HFFc6 (cell line): ENCODE results near the gene VANGL1. TPM values are rescaled to one million over a fixed set of nuclear protein-coding genes. Genes with fewer than 3 reads are reported as not detected.

ENCODE experiments used
- DNase-seq: peaks from one replicate; pipeline ENCODE4 v3.0.0-alpha.2; 2018
- H3K27ac Mint-ChIP-seq: 2 replicates; pipeline ENCODE4 v1.8.0; 2020; ENCODE audit warnings: mild to moderate bottlenecking, mixed read lengths
- H3K27me3 Mint-ChIP-seq: 2 replicates; pipeline ENCODE4 v1.8.0; 2021; ENCODE audit warnings: mild to moderate bottlenecking, moderate library complexity, mixed read lengths; ENCODE audit not compliant: insufficient read depth
- H3K36me3 Mint-ChIP-seq: 2 replicates; pipeline ENCODE4 v1.8.0; 2021; ENCODE audit warnings: low read depth, mixed read lengths
- H3K4me1 Mint-ChIP-seq: 2 replicates; pipeline ENCODE4 v1.8.0; 2020; ENCODE audit warnings: low read depth, mixed read lengths
- H3K4me3 Mint-ChIP-seq: 2 replicates; pipeline ENCODE4 v1.8.0; 2020; ENCODE audit warnings: mild to moderate bottlenecking, moderate library complexity, mixed read lengths
- H3K9me3 Mint-ChIP-seq: 2 replicates; pipeline ENCODE4 v1.8.0; 2020; ENCODE audit warnings: mild to moderate bottlenecking, mixed read lengths
- total RNA-seq, 6 experiments: library from RNA; stranded (reverse); fragmentation: NEBNext Ultra II Directional; extraction: Animal tissue kit (Norgen Biotek cat#: 25700); gene quantifications; 2 replicates in 1 of 6; 3 replicates in 5 of 6; pipeline ENCODE4 v1.2.3, GENCODE V29; 2021
- TF ChIP-seq, protein P1 (sequence below): fragments of 200-600 bp; sonication (generic); IDR thresholded peaks from 2 replicates; pipeline ENCODE4 v1.5.0; 2021; ENCODE audit warnings: antibody characterized with exemption, mild to moderate bottlenecking

The VANGL1 gene
- total RNA-seq, 6 experiments from 2014 or later, result 14.7 to 20.6 (median 18.5) TPM

- Mint-ChIP-seq H3K36me3 (peaks cover 7% of the 10 kb centered on the region; the same call in 1 of the 2 replicates), H3K4me1 (peaks cover 41% of the 10 kb centered on the region), H3K4me3 (peak overlapping the region; percentile 65; the same call in 1 of the 2 replicates), H3K9me3 (peaks cover 3% of the 10 kb centered on the region; the same call in 1 of the 2 replicates), H3K27ac (peak overlapping the region; percentile 89), H3K27me3 (no peaks in the 10 kb centered on the region; the same call in 1 of the 2 replicates)
- TF ChIP-seq, protein P1, sequence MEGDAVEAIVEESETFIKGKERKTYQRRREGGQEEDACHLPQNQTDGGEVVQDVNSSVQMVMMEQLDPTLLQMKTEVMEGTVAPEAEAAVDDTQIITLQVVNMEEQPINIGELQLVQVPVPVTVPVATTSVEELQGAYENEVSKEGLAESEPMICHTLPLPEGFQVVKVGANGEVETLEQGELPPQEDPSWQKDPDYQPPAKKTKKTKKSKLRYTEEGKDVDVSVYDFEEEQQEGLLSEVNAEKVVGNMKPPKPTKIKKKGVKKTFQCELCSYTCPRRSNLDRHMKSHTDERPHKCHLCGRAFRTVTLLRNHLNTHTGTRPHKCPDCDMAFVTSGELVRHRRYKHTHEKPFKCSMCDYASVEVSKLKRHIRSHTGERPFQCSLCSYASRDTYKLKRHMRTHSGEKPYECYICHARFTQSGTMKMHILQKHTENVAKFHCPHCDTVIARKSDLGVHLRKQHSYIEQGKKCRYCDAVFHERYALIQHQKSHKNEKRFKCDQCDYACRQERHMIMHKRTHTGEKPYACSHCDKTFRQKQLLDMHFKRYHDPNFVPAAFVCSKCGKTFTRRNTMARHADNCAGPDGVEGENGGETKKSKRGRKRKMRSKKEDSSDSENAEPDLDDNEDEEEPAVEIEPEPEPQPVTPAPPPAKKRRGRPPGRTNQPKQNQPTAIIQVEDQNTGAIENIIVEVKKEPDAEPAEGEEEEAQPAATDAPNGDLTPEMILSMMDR, result peak; percentile 62
- DNase-seq, result peak; percentile 41
These were observed 45.5 kb upstream of the VANGL1 start for GRCh38 chr1:115596080-115596780.

- H3K4me3 Mint-ChIP-seq, result no peak overlapping the region
- peaks cover 3% of the 10 kb centered on the region; the same call in 1 of the 2 replicates for H3K27me3 Mint-ChIP-seq
- DNase-seq, result no peak
- H3K9me3 Mint-ChIP-seq, result no peaks in the 10 kb centered on the region
- no peaks in the 10 kb centered on the region for H3K36me3 Mint-ChIP-seq
- H3K4me1 Mint-ChIP-seq, result peaks cover 8% of the 10 kb centered on the region
- no peak overlapping the region for H3K27ac Mint-ChIP-seq
- TF ChIP-seq, protein P1, result no peak
These were observed 37.3 kb upstream of the VANGL1 start for GRCh38 chr1:115604508-115604907.

GRCh38 chr1:115606305-115606704 is 35.5 kb upstream of the VANGL1 start:
- no peak for DNase-seq
- Mint-ChIP-seq H3K36me3 (no peaks in the 10 kb centered on the region), H3K27ac (no peak overlapping the region), H3K4me3 (no peak overlapping the region), H3K9me3 (no peaks in the 10 kb centered on the region), H3K27me3 (peaks cover 3% of the 10 kb centered on the region; the same call in 1 of the 2 replicates), H3K4me1 (peaks cover 13% of the 10 kb centered on the region)
- TF ChIP-seq, protein P1, result no peak

GRCh38 chr1:115609021-115609420 is 32.7 kb upstream of the VANGL1 start:
- Mint-ChIP-seq H3K36me3 (no peaks in the 10 kb centered on the region), H3K27me3 (peaks cover 11% of the 10 kb centered on the region), H3K4me1 (peaks cover 13% of the 10 kb centered on the region), H3K27ac (no peak overlapping the region), H3K4me3 (no peak overlapping the region), H3K9me3 (no peaks in the 10 kb centered on the region)
- TF ChIP-seq, protein P1, result no peak
- DNase-seq, result no peak

DNA sequence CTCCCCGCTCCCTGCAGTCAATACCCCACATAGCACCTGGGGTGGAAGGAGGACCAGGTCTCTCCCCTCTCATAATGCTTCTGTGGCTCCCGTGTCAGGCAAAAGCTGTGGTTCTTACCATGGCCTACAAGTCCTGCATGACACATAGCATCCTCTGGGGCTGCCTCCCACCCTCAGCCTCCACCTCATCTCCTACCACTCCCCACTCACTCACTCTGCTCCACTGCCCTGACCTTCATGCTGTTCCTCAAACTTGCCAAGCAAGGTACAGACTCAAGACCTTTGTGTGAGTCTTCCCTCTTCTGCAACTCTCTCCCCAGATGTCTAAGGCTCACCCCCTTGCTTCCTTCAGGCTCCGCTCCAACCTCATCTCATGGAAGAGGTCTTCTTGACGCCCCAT is 28.0 kb upstream of the VANGL1 start:
- Mint-ChIP-seq H3K36me3 (no peaks in the 10 kb centered on the region), H3K9me3 (no peaks in the 10 kb centered on the region), H3K27me3 (peaks cover 15% of the 10 kb centered on the region), H3K4me1 (0 out of 2 replicates have a peak, but pooled peaks cover 5% of the 10 kb centered on the region), H3K4me3 (no peak overlapping the region), H3K27ac (no peak overlapping the region)
- TF ChIP-seq, protein P1, result no peak
- DNase-seq, result no peak
